ENCODE results near the gene OR2T11. TPM values are rescaled to one million over a fixed set of nuclear protein-coding genes. Genes with fewer than 3 reads are reported as not detected.

The OR2T11 gene
- total and polyA plus RNA-seq, 2 donors (not counting 1 experiment from before 2014, with no cell fraction given), result not detected

DNA sequence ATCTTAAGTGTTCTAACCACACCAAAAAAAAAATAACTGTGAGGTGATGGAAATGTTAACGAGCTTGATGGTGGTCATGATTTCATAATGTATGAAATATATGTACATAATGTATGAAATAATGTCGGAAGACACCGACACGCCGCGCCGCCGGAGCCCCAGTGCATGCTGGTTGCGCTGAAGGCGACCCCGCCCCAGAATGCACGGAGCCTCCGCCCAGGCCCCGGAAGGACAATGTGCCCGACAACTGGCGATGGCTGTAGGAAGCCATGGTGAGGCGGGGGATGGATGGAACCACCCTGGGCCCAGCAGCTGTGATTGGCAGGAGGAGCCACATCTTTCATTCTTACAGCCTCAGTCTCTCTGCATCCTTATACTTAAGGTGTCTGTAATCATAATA is 44.8 kb downstream of the OR2T11 start:
- Histone ChIP-seq H3K4me2 (ENCODE audit: extremely low read depth, insufficient read depth, low read length) (no peak overlapping the region), H3K4me1 (ENCODE audit: control insufficient read depth, extremely low read depth, insufficient read depth, low read length) (no peaks in the 10 kb centered on the region), H3K9me3 (ENCODE audit: control insufficient read depth, insufficient read depth, low read depth, low read length) (no peaks in the 10 kb centered on the region), H3K4me3 (replicated peaks in 1 of 4; ENCODE audit: control extremely low read depth in 1 of 4, insufficient read depth in 1 of 4, low read depth in 3 of 4, low read length in 4 of 4) (no peak overlapping the region), H3K9ac (ENCODE audit: insufficient read depth, low read length) (no peak overlapping the region), H3K27me3 (ENCODE audit: control insufficient read depth, insufficient read depth, low read length) (no peaks in the 10 kb centered on the region), H3K27ac (ENCODE audit: insufficient read depth, low read length) (no peak overlapping the region), H3K36me3 (ENCODE audit: control insufficient read depth, insufficient read depth, low read length) (no peaks in the 10 kb centered on the region), H3K79me2 (ENCODE audit: control insufficient read depth, insufficient read depth, low read length) (no peaks in the 10 kb centered on the region), H2AFZ (ENCODE audit: low read length) (no peak overlapping the region), H4K20me1 (ENCODE audit: control insufficient read depth, extremely low read depth, insufficient read depth, low read length) (no peaks in the 10 kb centered on the region)
- DNase-seq (ENCODE audit: low read depth in 2 of 2), result no peak
- TF ChIP-seq, protein P1, sequence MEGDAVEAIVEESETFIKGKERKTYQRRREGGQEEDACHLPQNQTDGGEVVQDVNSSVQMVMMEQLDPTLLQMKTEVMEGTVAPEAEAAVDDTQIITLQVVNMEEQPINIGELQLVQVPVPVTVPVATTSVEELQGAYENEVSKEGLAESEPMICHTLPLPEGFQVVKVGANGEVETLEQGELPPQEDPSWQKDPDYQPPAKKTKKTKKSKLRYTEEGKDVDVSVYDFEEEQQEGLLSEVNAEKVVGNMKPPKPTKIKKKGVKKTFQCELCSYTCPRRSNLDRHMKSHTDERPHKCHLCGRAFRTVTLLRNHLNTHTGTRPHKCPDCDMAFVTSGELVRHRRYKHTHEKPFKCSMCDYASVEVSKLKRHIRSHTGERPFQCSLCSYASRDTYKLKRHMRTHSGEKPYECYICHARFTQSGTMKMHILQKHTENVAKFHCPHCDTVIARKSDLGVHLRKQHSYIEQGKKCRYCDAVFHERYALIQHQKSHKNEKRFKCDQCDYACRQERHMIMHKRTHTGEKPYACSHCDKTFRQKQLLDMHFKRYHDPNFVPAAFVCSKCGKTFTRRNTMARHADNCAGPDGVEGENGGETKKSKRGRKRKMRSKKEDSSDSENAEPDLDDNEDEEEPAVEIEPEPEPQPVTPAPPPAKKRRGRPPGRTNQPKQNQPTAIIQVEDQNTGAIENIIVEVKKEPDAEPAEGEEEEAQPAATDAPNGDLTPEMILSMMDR (conservative IDR thresholded peaks at IDR 0.05 in 1 of 2, IDR thresholded peaks at IDR 0.05 in 1 of 2; ENCODE audit: low read depth in 1 of 2, low read length in 2 of 2), result no peak
- TF ChIP-seq EZH2 (IDR thresholded peaks at IDR 0.05; ENCODE audit: low read length, missing control alignments), result no peak

DNA sequence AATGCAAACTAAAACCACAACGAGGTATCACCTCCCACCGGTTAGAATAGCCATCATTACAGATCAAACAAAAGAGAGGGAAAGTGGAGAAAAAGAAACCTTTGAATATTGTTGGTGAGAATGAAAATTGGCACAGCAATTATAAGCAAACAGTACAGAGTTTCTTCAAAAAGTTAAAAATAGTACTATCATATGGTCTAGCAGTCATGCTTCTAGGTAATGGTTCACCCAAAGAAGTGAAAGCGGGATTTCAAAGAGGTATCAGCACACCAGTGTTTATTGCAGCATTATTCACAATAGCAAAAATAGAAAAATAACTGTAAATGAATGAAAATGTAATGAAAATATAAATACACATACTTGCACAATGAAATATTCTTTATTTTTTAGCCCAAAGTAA is 45.6 kb downstream of the OR2T11 start:
- Histone ChIP-seq H3K79me2 (ENCODE audit: control insufficient read depth, insufficient read depth, low read length) (no peaks in the 10 kb centered on the region), H3K9me3 (ENCODE audit: control insufficient read depth, insufficient read depth, low read depth, low read length) (no peaks in the 10 kb centered on the region), H3K4me1 (ENCODE audit: control insufficient read depth, extremely low read depth, insufficient read depth, low read length) (no peaks in the 10 kb centered on the region), H3K36me3 (ENCODE audit: control insufficient read depth, insufficient read depth, low read length) (no peaks in the 10 kb centered on the region), H3K4me2 (ENCODE audit: extremely low read depth, insufficient read depth, low read length) (no peak overlapping the region), H4K20me1 (ENCODE audit: control insufficient read depth, extremely low read depth, insufficient read depth, low read length) (no peaks in the 10 kb centered on the region), H2AFZ (ENCODE audit: low read length) (no peak overlapping the region), H3K27ac (ENCODE audit: insufficient read depth, low read length) (no peak overlapping the region), H3K27me3 (ENCODE audit: control insufficient read depth, insufficient read depth, low read length) (no peaks in the 10 kb centered on the region), H3K4me3 (replicated peaks in 1 of 4; ENCODE audit: control extremely low read depth in 1 of 4, insufficient read depth in 1 of 4, low read depth in 3 of 4, low read length in 4 of 4) (no peak overlapping the region), H3K9ac (ENCODE audit: insufficient read depth, low read length) (no peak overlapping the region)
- DNase-seq (ENCODE audit: low read depth in 2 of 2), result no peak
- TF ChIP-seq, protein P1 (conservative IDR thresholded peaks at IDR 0.05 in 1 of 2, IDR thresholded peaks at IDR 0.05 in 1 of 2; ENCODE audit: low read depth in 1 of 2, low read length in 2 of 2), result no peak
- no peak for TF ChIP-seq EZH2 (IDR thresholded peaks at IDR 0.05; ENCODE audit: low read length, missing control alignments)

DNA sequence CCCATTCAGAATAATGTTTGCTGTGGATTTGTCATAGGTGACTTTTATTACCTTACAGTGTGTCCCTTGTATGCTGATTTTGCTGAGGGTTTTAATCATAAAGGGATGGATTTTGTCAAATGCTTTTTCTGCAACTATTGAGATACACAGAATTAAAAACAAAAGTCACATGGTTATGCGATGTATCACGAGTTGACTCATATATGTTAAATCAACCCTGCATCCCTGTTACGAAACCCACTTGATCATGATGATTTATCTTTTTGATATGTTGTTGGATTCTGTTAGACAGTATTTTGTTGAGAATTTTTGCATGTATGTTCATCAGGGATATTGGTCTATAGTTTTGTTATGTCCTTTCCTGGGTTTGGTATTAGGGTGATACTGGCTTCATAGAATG is 49.6 kb downstream of the OR2T11 start:
- Histone ChIP-seq H3K79me2 (ENCODE audit: control insufficient read depth, insufficient read depth, low read length) (no peaks in the 10 kb centered on the region), H2AFZ (ENCODE audit: low read length) (no peak overlapping the region), H3K27ac (ENCODE audit: insufficient read depth, low read length) (no peak overlapping the region), H3K4me3 (replicated peaks in 1 of 4; ENCODE audit: control extremely low read depth in 1 of 4, insufficient read depth in 1 of 4, low read depth in 3 of 4, low read length in 4 of 4) (no peak overlapping the region), H3K4me1 (ENCODE audit: control insufficient read depth, extremely low read depth, insufficient read depth, low read length) (no peaks in the 10 kb centered on the region), H3K9me3 (ENCODE audit: control insufficient read depth, insufficient read depth, low read depth, low read length) (no peaks in the 10 kb centered on the region), H4K20me1 (ENCODE audit: control insufficient read depth, extremely low read depth, insufficient read depth, low read length) (no peaks in the 10 kb centered on the region), H3K4me2 (ENCODE audit: extremely low read depth, insufficient read depth, low read length) (no peak overlapping the region), H3K36me3 (ENCODE audit: control insufficient read depth, insufficient read depth, low read length) (no peaks in the 10 kb centered on the region), H3K9ac (ENCODE audit: insufficient read depth, low read length) (no peak overlapping the region), H3K27me3 (ENCODE audit: control insufficient read depth, insufficient read depth, low read length) (no peaks in the 10 kb centered on the region)
- TF ChIP-seq, protein P1 (conservative IDR thresholded peaks at IDR 0.05 in 1 of 2, IDR thresholded peaks at IDR 0.05 in 1 of 2; ENCODE audit: low read depth in 1 of 2, low read length in 2 of 2), result no peak
- TF ChIP-seq EZH2 (IDR thresholded peaks at IDR 0.05; ENCODE audit: low read length, missing control alignments), result no peak
- no peak for DNase-seq (ENCODE audit: low read depth in 2 of 2)

All from fibroblast of lung (primary cell).